H9 (cell line): Measurements from ENCODE around the gene DENND1A. TPM values are rescaled to one million over a fixed set of nuclear protein-coding genes. Genes with fewer than 3 reads are reported as not detected.

Experiments used
- DNase-seq: peaks from one replicate; pipeline ENCODE4 v3.0.0-alpha.2; 2017
- H2AFZ ChIP-seq: one replicate; pipeline ENCODE4 v1.6.1; 2013; ENCODE audit warnings: mild to moderate bottlenecking, low read length, control low read depth, moderate library complexity
- H2AK5ac ChIP-seq: 2 replicates; pipeline ENCODE4 v1.6.1; 2013; ENCODE audit warnings: low read length, control low read depth, mixed read lengths; ENCODE audit not compliant: insufficient read length
- H2BK120ac ChIP-seq: one replicate; pipeline ENCODE4 v1.6.1; 2013; ENCODE audit warnings: low read depth, mild to moderate bottlenecking, low read length, control low read depth, inconsistent platforms; ENCODE audit not compliant: poor library complexity, severe bottlenecking
- H2BK12ac ChIP-seq: 2 replicates; pipeline ENCODE4 v1.6.1; 2013; ENCODE audit warnings: low read length, control low read depth, mixed read lengths, low read depth; ENCODE audit not compliant: insufficient read length
- H2BK15ac ChIP-seq: 2 replicates; pipeline ENCODE4 v1.6.1; 2013; ENCODE audit warnings: low read depth, low read length, control low read depth
- H2BK20ac ChIP-seq: one replicate; pipeline ENCODE4 v1.6.1; 2013; ENCODE audit warnings: low read depth, mild to moderate bottlenecking, low read length, control low read depth, inconsistent platforms; ENCODE audit not compliant: poor library complexity, severe bottlenecking
- H2BK5ac ChIP-seq: 2 replicates; pipeline ENCODE4 v1.6.1; 2013; ENCODE audit warnings: low read length, control low read depth, mixed read lengths; ENCODE audit not compliant: insufficient read length
- H3K14ac ChIP-seq: 2 replicates; pipeline ENCODE4 v1.6.1; 2013; ENCODE audit warnings: low read length, control low read depth; ENCODE audit not compliant: insufficient read depth
- H3K18ac ChIP-seq: 2 replicates; pipeline ENCODE4 v1.6.1; 2013; ENCODE audit warnings: low read depth, mild to moderate bottlenecking, mixed read lengths, low read length, control low read depth; ENCODE audit not compliant: insufficient read length
- H3K23ac ChIP-seq: 2 replicates; pipeline ENCODE4 v1.6.1; 2013; ENCODE audit warnings: low read length, control low read depth, mixed read lengths, low read depth; ENCODE audit not compliant: insufficient read length
- H3K23me2 ChIP-seq: 2 replicates; pipeline ENCODE4 v1.6.1; 2013; ENCODE audit warnings: low read depth, mild to moderate bottlenecking, mixed read lengths, low read length, control low read depth; ENCODE audit not compliant: insufficient read length, poor library complexity, severe bottlenecking
- H3K27ac ChIP-seq: 2 replicates; pipeline ENCODE4 v1.5.1; 2013; ENCODE audit warnings: low read length, control low read depth, mixed read lengths, low read depth; ENCODE audit not compliant: insufficient read length
- H3K27me3 ChIP-seq: 2 replicates; pipeline ENCODE4 v1.6.1; 2013; ENCODE audit warnings: low read length, control low read depth, inconsistent platforms; ENCODE audit not compliant: insufficient read depth
- H3K4ac ChIP-seq: 2 replicates; pipeline ENCODE4 v1.6.1; 2013; ENCODE audit warnings: low read depth, mild to moderate bottlenecking, control low read depth, inconsistent platforms, low read length, moderate library complexity
- H3K4me1 ChIP-seq: 2 replicates; pipeline ENCODE4 v1.6.1; 2013; ENCODE audit warnings: low read length, control low read depth, inconsistent platforms; ENCODE audit not compliant: insufficient read depth
- H3K4me2 ChIP-seq: 2 replicates; pipeline ENCODE4 v1.6.1; 2013; ENCODE audit warnings: low read length, control low read depth, mixed read lengths; ENCODE audit not compliant: insufficient read length, insufficient read depth
- H3K56ac ChIP-seq: 2 replicates; pipeline ENCODE4 v1.6.1; 2013; ENCODE audit warnings: low read depth, mild to moderate bottlenecking, mixed read lengths, low read length, control low read depth; ENCODE audit not compliant: insufficient read length
- H3K79me1 ChIP-seq: 2 replicates; pipeline ENCODE4 v1.6.1; 2013; ENCODE audit warnings: low read depth, mild to moderate bottlenecking, moderate library complexity, low read length, control low read depth, inconsistent platforms; ENCODE audit not compliant: insufficient read depth, poor library complexity, severe bottlenecking
- H3K79me2 ChIP-seq: 2 replicates; pipeline ENCODE4 v1.6.1; 2013; ENCODE audit warnings: low read length, control low read depth, inconsistent platforms; ENCODE audit not compliant: insufficient read depth
- H3K9ac ChIP-seq: 2 replicates; pipeline ENCODE4 v1.6.1; 2013; ENCODE audit warnings: low read length, control low read depth, mixed read lengths; ENCODE audit not compliant: insufficient read length; ENCODE audit errors: extremely low read depth
- H3K9me3 ChIP-seq: one replicate; pipeline ENCODE4 v1.6.1; 2013; ENCODE audit warnings: low read depth, low read length, inconsistent platforms; ENCODE audit not compliant: control insufficient read depth
- H3T11ph ChIP-seq: one replicate; pipeline ENCODE4 v1.6.1; 2013; ENCODE audit warnings: mild to moderate bottlenecking, low read length, control low read depth, inconsistent platforms
- H4K20me1 ChIP-seq: one replicate; pipeline ENCODE4 v1.6.1; 2013; ENCODE audit not compliant: control insufficient read depth, insufficient read length, insufficient read depth
- H4K5ac ChIP-seq: 2 replicates; pipeline ENCODE4 v1.6.1; 2013; ENCODE audit warnings: low read depth, mild to moderate bottlenecking, mixed read lengths, low read length, control low read depth; ENCODE audit not compliant: insufficient read length
- H4K8ac ChIP-seq: replicated peaks from 2 replicates; pipeline ENCODE4 v1.6.1; 2013; ENCODE audit warnings: low read length, control low read depth, mixed read lengths, low read depth; ENCODE audit not compliant: insufficient read length
- H4K91ac ChIP-seq: 2 replicates; pipeline ENCODE4 v1.6.1; 2013; ENCODE audit warnings: low read depth, mild to moderate bottlenecking, moderate library complexity, mixed read lengths, low read length, control low read depth; ENCODE audit not compliant: insufficient read length
- H3K27ac Mint-ChIP-seq, 3 experiments: 2 replicates in 2 of 3; 3 replicates in 1 of 3; pipeline ENCODE4 v1.8.0; 2020 to 2021; ENCODE audit warnings: mixed read lengths in 3 of 3, mild to moderate bottlenecking in 1 of 3, moderate library complexity in 1 of 3
- H3K27me3 Mint-ChIP-seq: 2 replicates; pipeline ENCODE4 v1.8.0; 2021; ENCODE audit warnings: low read depth, mild to moderate bottlenecking, moderate library complexity, mixed read lengths
- H3K36me3 Mint-ChIP-seq, 3 experiments: 2 replicates in 2 of 3; 3 replicates in 1 of 3; pipeline ENCODE4 v1.8.0; 2020 to 2021; ENCODE audit warnings: low read depth in 3 of 3, mixed read lengths in 3 of 3; ENCODE audit not compliant: insufficient read depth in 1 of 3
- H3K4me1 Mint-ChIP-seq, 2 experiments: 2 replicates each; pipeline ENCODE4 v1.8.0; 2020; ENCODE audit warnings: mixed read lengths in 2 of 2
- H3K4me3 Mint-ChIP-seq, 2 experiments: 2 replicates in 1 of 2; 3 replicates in 1 of 2; pipeline ENCODE4 v1.8.0; 2020 to 2021; ENCODE audit warnings: mild to moderate bottlenecking in 2 of 2, mixed read lengths in 2 of 2, moderate library complexity in 1 of 2
- H3K9me3 Mint-ChIP-seq, 2 experiments: 2 replicates in 1 of 2; 3 replicates in 1 of 2; pipeline ENCODE4 v1.8.0; 2020; ENCODE audit warnings: mild to moderate bottlenecking in 2 of 2, mixed read lengths in 2 of 2, moderate library complexity in 1 of 2
- CTCF ChIP-seq: fragments of 200-600 bp; sonication (generic); conservative IDR thresholded peaks from 3 replicates; pipeline ENCODE4 v1.8.0; 2021; ENCODE audit warnings: antibody characterized with exemption, mild to moderate bottlenecking
- WGBS: extraction: QIAGEN DNeasy Blood & Tissue Kit; methylation state at CpG from one replicate; pipeline ENCODE4 v1.1.7; 2013; ENCODE audit warnings: missing lambda C conversion rate, low lambda C conversion rate, mixed read lengths; ENCODE audit not compliant: insufficient read length; ENCODE audit errors: extremely low coverage; 5-methylcytosine and 5-hydroxymethylcytosine counted together
- total RNA-seq: library from RNA; stranded (reverse); gene quantifications from 2 replicates; pipeline ENCODE4 v1.2.1, GENCODE V29; 2021

DENND1A gene
- total RNA-seq, 1 experiment from 2014 or later, result 20.4 TPM

GRCh38 chr9:123336449-123336848 lies 593.5 kb downstream of the DENND1A start:
- Histone ChIP-seq H2BK20ac (no peak overlapping the region), H2AK5ac (no peak overlapping the region), H3K56ac (no peak overlapping the region), H3K9ac (no peak overlapping the region), H2BK12ac (no peak overlapping the region), H3K79me2 (no peaks in the 10 kb centered on the region), H2BK5ac (no peak overlapping the region), H4K91ac (no peak overlapping the region), H2BK15ac (no peak overlapping the region), H3K14ac (no peak overlapping the region), H4K20me1 (no peaks in the 10 kb centered on the region), H3K79me1 (no peaks in the 10 kb centered on the region), H3K4me2 (no peak overlapping the region), H3K27me3 (no peaks in the 10 kb centered on the region), H4K5ac (no peak overlapping the region), H3K27ac (no peak overlapping the region), H2AFZ (no peak overlapping the region), H3T11ph (no peak overlapping the region), H3K4me1 (peaks cover 2% of the 10 kb centered on the region; the same call in 1 of the 2 replicates), H3K9me3 (no peaks in the 10 kb centered on the region), H3K18ac (no peak overlapping the region), H3K23ac (no peak overlapping the region), H3K4ac (no peak overlapping the region), H4K8ac (no peak overlapping the region), H2BK120ac (no peak overlapping the region), H3K23me2 (no peaks in the 10 kb centered on the region)
- H3K36me3 Mint-ChIP-seq, result no peaks in the 10 kb centered on the region
- H3K9me3 Mint-ChIP-seq, result no peaks in the 10 kb centered on the region
- H3K4me1 Mint-ChIP-seq, result peaks cover 23 to 36% of the 10 kb centered on the region in 2 experiments
- DNase-seq, result no peak
- no peak overlapping the region for H3K27ac Mint-ChIP-seq
- no peak for TF ChIP-seq CTCF
- no peak overlapping the region for H3K4me3 Mint-ChIP-seq
- H3K27me3 Mint-ChIP-seq, result no peaks in the 10 kb centered on the region; the same call in 1 of the 2 replicates
- no CpG with 5 or more reads among the region's 3 CpGs for WGBS
